ENCODE data around the gene BEX3.
"Not testable (repeated sequence)": the region's sequence is repeated elsewhere in the genome, so short reads cannot be mapped to it uniquely, and the experiment has no call there.

BEX3 gene

DNA sequence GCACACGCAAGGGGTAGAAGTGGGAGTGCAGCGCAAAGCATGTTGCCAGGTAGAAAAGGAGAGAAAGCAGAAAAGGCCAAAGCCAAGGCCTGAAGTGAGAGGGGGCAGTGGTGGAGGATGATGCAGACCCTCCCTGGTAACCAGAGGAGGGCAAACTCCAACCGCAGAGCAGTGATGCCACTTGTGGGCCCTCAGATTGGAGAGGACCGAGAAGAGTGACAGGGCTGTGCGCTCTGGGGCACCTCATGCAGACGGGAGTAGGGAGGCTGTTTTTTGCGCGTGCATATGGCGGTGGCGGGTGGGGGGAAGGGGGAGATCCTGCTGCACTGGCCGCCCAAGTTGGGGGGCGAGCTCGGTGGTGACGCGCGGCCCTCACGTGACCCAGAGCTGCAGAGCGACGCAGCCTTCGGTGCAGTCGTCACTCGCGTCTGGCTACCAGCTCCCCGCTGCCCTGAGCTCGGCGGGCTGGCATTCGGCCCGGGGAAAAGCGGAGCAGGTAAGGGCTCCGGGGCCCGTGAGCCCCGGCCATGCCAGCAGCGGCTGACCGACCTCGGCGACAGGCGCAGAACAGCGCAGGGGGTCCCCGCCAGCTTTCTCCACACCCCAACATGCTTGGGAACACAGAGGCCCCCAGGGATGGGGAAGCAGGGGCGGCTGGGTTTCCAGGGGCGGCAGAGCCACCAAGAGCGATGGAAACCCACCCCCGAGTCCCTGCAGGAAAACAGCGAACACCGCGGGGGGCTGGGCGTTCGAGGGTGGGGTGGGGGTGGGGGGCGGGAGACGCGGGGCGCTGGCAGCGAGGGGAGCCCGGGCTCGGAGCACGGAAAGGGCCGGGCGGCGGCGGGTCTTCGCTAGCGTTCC, at the start of gene BEX3:
Gene BEX3, plus strand, starts transcription at position 421 of the 861 bp plus-strand sequence. CDS start 984 bp downstream, outside the sequence.
- DNase-seq: peak in 1 of 2 experiments; percentile 1

DNA sequence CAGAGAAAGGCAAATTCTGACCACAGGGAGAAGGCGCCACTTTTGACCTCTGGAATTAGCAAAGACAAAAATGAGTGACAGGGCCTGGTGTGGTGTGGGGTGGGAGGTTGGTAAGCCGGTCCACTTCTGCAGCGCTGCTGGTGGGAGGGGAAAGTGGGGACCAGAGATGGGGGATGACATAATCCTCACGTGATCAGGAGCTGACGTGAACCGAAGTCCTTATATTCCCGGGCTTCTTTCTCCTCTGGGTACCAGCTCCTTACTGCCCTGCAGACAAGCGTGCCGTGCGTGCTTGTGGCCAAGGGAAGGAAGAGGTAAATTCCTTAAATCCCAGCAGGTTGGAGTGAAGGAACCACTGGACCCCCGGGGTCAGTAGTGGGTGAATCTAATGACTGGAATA, 46.3 kb upstream of the BEX3 start, which contains the start of gene TCEAL7:
Gene TCEAL7, plus strand, starts transcription at position 249 of the 400 bp plus-strand sequence. CDS start 1,165 bp downstream, outside the sequence.
- DNase-seq: no peak

DNA sequence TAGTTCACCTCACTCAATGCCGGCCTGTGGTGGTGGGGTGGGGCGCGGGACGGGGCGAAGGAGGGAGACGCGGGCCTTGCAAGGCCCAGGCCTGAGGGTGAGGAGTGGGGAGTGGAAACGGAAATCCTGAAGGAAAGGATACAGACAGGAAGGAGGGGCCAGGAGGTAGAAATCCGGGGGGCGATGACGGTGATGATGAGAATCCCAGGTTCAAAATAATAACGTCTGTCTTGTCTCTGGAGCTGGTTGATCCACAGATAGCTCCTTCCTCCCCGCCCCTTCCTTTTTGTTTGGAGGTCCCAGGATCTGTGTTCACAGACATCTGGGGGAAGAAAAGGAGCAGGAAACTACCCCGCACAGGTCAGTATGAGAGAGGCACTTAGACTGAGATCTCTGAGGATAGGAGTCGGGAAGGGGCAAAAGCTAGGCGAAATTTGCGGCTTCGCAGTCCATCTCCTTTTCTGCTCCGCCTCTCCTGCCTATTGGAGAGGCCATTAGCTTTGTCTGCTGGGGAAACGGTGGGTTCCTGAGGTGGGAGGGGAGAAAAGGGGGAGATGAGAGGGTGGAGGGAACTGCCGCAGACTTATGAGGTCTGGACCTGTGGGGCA, 45.6 kb upstream of the BEX3 start:
- no peak for DNase-seq

DNA sequence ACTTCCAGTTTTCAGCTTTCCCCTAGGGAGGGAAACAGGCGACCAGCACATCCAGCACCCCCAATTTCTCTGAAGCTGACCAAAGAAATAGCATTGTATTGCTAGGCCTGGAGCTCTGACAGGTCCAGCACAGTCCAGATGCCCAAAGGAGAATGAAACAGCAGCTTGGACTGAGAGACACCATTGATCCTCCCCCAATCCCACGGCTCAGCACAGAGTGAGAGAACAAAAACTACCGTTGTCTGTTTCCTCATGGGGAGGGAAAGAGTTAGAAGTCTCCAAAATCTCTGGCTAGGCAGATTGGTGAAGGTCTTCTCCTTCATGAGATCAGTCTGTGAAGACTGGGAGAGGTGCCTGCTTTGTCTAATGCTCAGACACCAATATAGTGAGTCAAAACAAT, 37.7 kb upstream of the BEX3 start:
- DNase-seq: no peak

DNA sequence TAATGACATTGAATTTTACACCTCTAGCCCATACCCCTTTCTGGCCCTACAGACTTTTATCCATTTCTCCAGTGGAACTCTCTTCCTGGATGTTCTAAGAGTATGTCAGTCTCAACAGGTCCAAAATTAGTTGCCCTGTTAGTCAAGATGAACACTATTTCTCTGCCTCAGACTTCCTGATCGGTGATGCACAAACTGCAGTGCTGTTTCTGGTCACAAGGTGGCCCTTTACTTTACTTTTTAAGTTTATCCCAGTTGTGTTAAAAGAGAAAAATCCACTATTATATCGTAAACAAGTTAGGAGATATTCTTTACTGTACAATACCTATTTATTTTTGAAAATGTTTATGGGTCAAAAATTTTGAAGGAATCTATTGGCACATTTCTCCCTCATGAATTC, 33.2 kb upstream of the BEX3 start:
- DNase-seq: no peak

DNA sequence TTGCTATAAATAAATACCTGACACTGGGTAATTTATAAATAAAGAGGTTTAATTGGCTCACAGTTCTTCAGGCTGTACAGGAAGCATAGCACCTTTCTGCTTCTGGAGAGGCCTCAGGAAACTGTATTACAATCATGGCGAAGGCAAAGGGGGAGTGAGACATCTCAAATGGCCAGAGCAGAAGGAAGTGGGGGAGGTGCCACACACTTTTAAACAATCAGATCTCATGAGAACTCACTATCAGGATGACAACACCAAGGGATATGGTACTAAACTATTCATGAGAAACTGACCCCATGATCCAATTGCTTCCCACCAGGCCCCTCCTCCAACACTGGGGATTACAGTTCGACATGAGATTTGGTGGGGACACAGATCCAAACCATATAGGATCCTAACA, 31.7 kb upstream of the BEX3 start:
- no peak for DNase-seq

DNA sequence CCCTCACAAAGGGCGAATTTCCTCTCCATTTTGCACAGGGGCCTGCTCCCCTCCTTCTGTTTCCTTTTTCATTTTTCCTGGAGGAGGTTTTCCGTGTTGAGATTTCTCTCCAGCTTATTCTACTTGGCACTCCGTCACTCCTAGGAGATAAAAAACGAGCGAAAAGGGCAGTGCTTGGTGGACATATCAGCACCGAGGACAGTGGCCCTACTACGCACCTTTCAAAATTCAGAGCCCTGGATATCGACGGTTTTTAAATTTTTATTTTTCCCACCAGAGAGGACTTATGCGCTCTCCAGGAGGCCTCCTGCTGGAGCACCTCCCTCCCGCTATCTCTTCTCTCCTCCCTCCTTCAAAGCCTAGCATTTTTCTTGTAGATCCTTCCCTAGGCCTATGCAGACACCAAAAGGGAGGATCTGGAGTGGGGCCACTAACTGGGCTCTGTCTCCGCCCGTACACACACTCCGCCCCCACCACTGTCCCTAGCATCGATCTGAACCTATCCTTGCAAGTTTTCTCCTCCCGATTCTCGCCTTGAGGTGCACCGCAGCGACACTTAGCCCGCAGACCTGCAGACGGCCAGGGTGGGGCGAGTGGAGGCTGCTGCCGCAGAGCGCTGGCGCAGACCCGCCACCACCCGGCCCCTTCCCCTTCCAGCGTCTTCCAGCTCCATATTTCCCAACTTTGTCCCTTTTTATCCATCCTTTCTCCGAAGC, 28.5 kb upstream of the BEX3 start:
- no peak for DNase-seq

DNA sequence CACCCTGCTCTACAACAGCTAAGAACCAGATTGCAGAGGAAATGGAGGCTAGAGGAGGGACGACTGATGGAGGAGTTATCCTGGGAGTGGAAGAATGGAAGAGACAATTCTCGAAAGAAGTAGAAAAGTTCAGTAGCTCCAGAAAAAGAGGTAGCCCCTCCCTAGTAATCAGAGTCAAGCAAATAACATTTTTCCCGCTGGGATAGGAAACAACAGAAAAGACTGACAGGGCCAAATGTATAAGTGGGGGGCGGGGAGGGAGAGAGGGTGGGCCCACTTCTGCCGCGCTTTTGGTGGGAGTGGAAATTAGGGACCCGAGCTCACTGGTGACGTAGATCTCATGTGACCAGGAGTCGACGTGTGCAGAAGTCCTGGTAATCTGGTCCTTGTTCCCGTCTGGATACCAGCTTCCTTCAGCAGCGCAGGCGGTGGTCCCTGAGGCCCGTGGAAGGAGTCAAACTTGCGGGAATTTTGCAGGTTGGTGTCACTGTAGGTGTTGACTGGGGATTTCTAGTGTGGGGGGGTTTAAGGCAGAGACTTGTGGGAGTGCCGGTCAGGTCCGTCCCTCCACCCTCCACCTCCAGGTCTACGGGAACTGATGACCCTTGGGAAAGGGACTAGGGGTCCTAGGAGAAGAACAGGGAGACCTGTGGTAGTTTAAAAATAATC, 20.1 kb upstream of the BEX3 start, which contains the start of gene TCEAL9:
Gene TCEAL9, plus strand, starts transcription at position 377 of the 669 bp plus-strand sequence. CDS start 1,179 bp downstream, outside the sequence.
- no peak for DNase-seq

DNA sequence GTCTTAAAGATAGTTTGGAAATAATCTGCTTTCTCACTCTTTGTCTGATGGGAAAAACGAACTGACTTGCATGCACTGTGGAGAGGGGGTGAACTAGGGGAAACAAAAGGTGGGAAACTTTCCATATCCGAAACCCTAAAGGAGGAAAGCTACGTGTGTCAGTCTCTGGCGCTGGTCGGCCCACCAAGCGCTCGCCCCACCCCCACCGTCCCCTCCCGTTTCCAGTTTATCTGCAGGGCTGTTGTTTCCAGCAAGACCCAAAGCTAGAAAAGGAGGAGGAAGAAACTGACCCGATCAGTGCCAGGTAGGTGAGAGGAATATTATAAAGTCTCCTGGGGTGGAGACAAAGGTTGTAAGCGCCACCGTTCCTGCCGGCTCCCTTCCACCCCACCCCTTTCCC, 19.5 kb upstream of the BEX3 start:
- no peak for DNase-seq

DNA sequence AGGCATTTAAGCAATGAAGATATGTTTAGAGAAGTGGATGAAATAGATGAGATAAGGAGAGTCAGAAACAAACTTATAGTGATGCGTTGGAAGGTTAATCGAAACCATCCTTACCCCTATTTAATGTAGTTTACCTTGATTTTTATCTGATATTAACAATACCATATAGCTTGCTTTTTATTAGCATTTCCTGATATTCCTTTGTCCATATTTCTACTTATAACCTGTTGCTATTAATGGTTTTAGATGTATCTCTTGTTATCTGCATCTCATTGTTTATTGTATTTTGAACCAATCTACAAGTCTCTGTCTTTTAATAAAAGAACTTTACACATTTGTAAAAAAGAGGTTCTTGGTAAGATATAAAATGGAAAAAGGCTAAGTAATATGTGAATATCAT, 18.5 kb upstream of the BEX3 start:
- no peak for DNase-seq

DNA sequence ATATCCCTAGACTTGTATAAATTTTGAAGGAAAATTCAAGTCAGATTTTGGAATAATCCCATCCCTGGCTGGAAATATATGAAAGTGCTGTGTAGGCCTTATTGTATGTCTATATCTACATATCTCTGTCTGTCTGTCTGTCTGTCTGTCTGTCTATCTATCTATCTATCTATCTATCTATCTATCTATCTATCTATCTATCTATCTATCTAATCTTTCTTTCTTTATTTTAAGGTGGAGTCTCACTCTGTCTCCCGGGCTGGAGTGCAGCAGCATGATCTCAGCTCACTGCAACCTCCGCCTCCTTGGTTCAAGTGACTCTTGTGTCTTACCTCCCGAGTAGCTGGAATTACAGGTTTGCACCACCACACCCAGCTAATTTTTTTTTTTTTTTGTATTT, 16.7 kb upstream of the BEX3 start:
- not testable (repeated sequence) for DNase-seq

DNA sequence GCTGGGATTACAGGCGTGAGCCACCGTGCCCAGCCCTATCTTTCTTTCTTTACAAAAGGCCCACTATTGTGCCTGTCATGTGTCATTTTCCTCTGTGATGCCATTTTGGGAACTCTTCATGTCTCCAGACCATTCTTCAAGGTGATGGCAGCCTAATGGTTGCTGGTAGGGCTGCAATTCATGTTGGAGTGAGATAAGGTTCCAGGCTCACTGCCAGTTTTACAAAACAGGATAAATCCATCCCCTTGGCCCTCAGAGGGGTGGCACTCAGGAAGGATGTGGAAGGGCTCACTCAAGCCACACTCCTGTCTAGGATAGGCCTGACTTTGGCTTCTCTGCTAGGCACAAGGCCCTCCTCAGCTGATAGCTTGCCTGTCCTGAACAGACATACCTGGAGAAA, 16.2 kb upstream of the BEX3 start:
- no peak for DNase-seq

DNA sequence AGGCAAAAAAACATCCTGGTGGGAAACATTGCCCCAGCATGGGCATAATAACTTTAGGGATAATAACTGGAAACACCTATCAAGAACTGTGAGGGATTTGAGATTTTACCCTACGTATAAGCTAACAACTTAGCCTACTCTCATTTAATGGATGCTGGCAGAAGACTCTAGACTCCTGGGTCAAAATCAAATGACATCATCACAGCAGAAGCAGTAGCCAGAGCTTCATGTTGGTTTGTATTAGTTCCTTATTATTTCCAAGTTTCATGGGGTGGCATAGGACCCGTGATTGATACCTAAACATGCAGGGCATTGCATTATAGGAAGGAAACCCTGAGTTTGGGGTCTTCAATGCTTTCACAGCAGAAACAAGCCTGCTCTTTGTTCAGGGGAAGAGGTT, 15.4 kb upstream of the BEX3 start:
- no peak for DNase-seq

DNA sequence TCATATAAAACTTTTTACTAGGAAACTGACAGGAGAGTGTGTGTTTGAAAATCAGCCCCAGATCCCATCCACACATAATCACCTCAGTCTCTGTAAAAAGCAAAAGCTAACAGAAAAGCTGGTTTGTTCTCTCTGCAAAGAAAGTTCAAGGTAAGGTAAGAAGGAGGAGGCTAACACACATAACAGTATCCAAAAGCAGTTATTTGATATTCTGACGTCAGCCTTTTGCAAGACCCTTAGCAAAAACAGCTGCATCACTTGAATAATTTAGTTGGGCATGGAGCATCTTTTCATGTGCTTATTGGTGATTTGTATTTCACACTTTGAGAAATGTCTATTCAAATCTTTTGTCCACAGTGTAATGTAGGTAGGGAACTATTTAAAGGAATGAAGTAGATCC, 14.5 kb upstream of the BEX3 start:
- DNase-seq: no peak

DNA sequence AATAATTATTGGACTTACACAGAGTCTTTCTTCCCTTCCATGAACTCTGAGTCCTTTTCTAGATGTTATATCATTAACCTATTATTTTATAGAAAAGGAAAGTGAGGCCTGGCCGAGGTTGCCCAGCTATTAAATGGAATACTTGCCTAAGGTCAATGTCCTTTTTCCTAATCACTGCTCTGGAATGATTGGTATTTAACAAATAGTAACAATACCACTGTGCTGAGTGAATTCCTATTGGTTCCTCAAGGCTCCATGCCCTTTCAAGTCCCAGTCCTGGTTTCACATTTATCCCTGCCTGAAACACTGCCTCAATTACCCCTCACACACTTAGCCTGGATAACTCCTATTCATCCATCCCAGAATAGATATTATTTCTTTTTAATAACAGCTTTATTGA, 13.9 kb upstream of the BEX3 start:
- no peak for DNase-seq

DNA sequence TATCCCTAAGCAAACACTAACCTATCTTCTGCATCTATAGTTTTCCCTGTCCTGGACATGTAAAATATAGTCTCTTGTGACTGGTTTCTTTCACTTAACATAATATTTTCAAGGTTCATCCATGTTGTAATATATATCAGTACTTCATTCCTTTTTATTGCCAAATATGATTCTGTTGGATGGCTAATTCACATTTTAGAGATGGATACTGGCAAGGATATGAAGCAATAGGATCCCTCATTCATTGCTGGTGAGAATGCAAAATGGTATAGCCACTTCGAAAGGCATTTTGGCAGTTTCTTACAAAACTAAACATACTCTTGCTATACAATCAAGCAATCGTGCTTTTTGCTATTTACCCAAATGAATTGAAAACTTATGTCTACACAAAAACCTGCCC, 13.3 kb upstream of the BEX3 start:
- DNase-seq: no peak

DNA sequence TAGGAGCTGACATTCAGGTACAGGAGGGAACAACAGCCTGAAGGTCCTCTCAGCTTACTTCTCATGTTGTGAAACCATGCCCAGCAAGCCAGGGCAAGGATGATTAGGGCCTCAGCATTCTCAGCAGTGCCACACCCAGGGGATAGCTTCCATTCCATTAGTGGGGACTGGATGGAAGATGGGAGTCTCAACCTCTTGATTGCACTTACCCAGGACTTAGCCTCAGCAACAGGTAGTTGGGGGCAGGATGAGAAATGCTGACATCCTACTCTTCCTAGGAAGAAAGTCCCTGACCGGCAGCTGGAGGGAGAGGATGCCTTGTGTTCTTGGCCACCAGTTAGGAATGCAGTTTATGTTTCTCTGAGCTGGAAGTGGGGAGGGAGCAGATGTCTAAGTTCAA, 8.8 kb upstream of the BEX3 start:
- DNase-seq: no peak

DNA sequence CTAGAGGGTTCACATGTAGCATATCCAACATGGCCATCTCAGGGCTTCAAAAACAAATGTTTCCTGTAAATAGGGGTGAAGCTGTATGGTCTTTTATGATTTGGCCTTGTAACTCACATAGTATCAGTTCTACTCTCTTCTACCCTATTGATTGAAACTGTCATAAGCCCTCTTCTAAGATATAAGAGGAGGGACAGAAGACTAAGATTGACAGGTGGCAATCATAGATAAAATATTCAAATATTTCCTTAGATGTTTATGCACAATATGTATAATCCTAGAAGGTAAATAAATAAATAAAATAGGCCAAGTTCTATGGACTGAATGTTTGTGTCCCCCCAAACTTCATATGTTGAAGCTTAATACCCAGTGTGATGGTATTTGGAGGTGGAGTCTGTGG, 6.9 kb upstream of the BEX3 start:
- no peak for DNase-seq

DNA sequence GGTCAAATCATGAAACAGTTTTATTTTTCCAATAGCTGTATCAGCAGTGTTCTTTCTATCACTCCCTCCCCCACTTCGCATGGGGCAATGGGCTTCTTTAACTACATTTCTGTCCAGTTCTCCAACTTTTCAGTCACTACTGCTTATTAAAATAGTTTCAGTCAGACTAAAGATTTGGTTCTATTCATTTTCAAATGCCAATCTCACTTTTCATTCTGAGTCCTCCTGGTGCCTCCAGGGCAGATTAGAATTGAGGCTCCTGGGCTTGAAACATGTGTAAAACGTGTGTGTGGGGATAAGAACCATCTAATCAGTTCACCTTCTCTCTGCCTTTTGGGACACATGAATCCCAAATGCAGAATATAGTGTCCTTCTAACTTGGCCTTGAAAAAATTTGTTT, 3.5 kb upstream of the BEX3 start:
- no peak for DNase-seq

DNA sequence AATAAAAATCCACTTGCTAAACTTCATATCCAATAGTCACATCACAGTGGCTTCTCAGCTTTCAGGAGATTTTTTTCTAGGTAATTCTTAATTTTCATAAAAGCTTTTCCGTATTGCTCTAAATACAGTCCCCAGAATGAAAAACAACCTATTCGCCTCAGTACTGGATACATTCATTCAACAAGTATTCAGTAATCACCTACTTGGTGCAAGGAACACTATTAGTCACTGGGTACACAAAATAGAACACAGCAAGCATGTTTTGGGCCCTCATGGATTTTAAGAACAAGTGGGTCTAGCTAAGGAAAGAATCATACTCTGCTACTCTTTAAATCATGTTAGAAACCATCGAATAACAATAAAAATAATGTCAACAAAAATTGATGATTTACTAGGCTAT, 2.8 kb upstream of the BEX3 start:
- DNase-seq: no peak

DNA sequence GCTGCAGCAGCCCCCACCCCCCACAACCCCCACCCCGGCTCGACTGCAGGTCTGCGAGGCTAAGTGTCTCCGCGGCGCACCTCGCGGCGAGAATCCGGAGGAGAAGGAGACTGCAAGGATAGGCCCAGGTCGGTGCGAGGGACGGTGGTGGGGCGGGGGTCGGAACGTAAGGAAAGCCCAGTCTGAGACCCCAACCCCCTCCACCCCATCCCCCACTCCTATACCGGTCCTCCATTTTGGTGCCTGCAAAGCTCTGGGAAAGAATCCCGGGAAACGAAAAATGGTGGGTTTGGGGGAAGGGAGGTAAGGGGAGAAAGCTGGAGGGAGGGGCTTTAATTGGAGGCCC, 614 bp downstream of the BEX3 start:
- no peak for DNase-seq

DNA sequence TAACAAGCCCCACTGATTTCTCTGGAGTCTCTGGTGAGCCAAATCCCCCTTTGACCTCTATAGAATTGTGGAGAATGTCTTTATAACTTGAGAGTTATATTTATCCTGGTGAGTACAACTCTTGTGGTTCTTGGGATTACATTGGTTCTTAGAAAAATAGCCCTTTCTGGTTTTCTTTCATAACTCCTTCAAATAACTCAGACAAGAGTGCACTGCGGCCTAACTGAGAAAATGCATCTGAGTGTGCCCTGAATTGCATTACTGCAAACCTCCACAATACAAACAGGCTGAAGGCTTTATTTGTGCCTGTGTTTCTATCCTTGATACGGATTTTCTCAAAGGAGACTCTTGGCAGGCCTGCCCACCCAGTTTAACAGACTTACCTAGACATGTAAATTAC, 2.7 kb downstream of the BEX3 start:
- DNase-seq: no peak

DNA sequence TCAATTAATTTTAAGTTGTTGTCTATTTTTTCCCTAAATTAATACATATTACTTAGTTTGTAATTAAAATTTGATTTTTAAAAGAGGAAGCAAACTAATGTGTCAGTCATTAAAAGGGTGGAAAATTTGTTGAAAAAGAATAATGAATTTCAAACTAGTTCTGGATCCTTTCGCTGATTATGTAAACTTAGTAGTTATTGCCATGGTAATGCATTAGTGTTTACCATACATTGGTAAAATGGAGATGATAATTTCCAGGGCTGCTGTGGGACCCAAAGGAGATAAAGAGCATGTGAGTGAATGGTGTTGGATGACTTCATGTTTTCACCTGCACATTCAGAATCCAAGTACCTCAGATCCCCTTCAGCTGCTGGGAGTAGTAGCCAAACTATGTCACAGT, 6.5 kb downstream of the BEX3 start:
- DNase-seq: no peak

Measured in NCI-H187 (cell line).